WTC11 (cell line): ENCODE data around the gene FUBP3. TPM values are rescaled to one million over a fixed set of nuclear protein-coding genes. Genes with fewer than 3 reads are reported as not detected.

Experiments
- ATAC-seq: fragments of 200-7000 bp; cut with Tn5 transposase; 2 replicates; pipeline ENCODE4 v1.10.0; 2021; ENCODE audit warnings: mild to moderate bottlenecking, moderate library complexity
- CTCF ChIA-PET: fragments of 300-600 bp; sonication (Branson Sonifier 250); formaldehyde crosslinking; loops from one replicate; lab custom pipeline; 2021; ENCODE audit warnings: antibody characterized with exemption; lab: Charles Lee
- POLR2A ChIA-PET: fragments of 350-600 bp; sonication (Branson Sonifier 250); formaldehyde crosslinking; loops from one replicate; lab custom pipeline; 2021; ENCODE audit warnings: antibody characterized with exemption; lab: Charles Lee
- DNase-seq: peaks from one replicate; pipeline ENCODE4 v3.0.0; 2021; ENCODE audit warnings: low spot score
- H3K27ac Mint-ChIP-seq: 2 replicates; pipeline ENCODE4 v1.8.0; 2021; ENCODE audit warnings: mixed read lengths
- H3K27me3 Mint-ChIP-seq: 2 replicates; pipeline ENCODE4 v1.8.0; 2021; ENCODE audit warnings: low read depth, mild to moderate bottlenecking, moderate library complexity, mixed read lengths
- H3K36me3 Mint-ChIP-seq: 2 replicates; pipeline ENCODE4 v1.8.0; 2021; ENCODE audit warnings: mixed read lengths
- H3K4me1 Mint-ChIP-seq: 2 replicates; pipeline ENCODE4 v1.8.0; 2022; ENCODE audit warnings: mixed read lengths
- H3K4me3 Mint-ChIP-seq: 2 replicates; pipeline ENCODE4 v1.8.0; 2021; ENCODE audit warnings: mild to moderate bottlenecking, moderate library complexity, mixed read lengths
- H3K9me3 Mint-ChIP-seq: 2 replicates; pipeline ENCODE4 v1.8.0; 2021; ENCODE audit warnings: mixed read lengths
- ATF6 ChIP-seq: sonication (generic); formaldehyde crosslinking; IDR thresholded peaks from 2 replicates; pipeline ENCODE4 v1.8.1; 2023; ENCODE audit warnings: mild to moderate bottlenecking, missing genetic modification reagents
- ELF4 ChIP-seq: sonication (generic); formaldehyde crosslinking; IDR thresholded peaks from 2 replicates; pipeline ENCODE4 v1.8.1; 2022; ENCODE audit warnings: low read depth, mild to moderate bottlenecking, moderate library complexity, missing genetic modification reagents
- EMX1 ChIP-seq: fragments of 250-450 bp; sonication (Bioruptor Pico); IDR thresholded peaks from 2 replicates; pipeline ENCODE4 v1.8.0; 2021; ENCODE audit warnings: mild to moderate bottlenecking
- ETV6 ChIP-seq: sonication (generic); formaldehyde crosslinking; IDR thresholded peaks from 2 replicates; pipeline ENCODE4 v1.8.1; 2022; ENCODE audit warnings: mild to moderate bottlenecking, missing genetic modification reagents
- FOXP4 ChIP-seq: sonication (generic); formaldehyde crosslinking; IDR thresholded peaks from 2 replicates; pipeline ENCODE4 v1.8.0; 2022; ENCODE audit warnings: mild to moderate bottlenecking, missing genetic modification reagents
- IRF2 ChIP-seq: sonication (generic); formaldehyde crosslinking; IDR thresholded peaks from 2 replicates; pipeline ENCODE4 v1.8.0; 2022; ENCODE audit warnings: low read depth, missing genetic modification reagents, borderline replicate concordance
- NR2C2 ChIP-seq: sonication (generic); formaldehyde crosslinking; IDR thresholded peaks from 2 replicates; pipeline ENCODE4 v1.8.0; 2022; ENCODE audit warnings: mild to moderate bottlenecking, missing genetic modification reagents
- OVOL2 ChIP-seq: fragments of 250-450 bp; sonication (Bioruptor Pico); IDR thresholded peaks from 2 replicates; pipeline ENCODE4 v1.9.0; 2021; ENCODE audit warnings: mild to moderate bottlenecking, borderline replicate concordance
- PRDM15 ChIP-seq: sonication (generic); formaldehyde crosslinking; IDR thresholded peaks from 2 replicates; pipeline ENCODE4 v1.8.0; 2022; ENCODE audit warnings: missing genetic modification reagents
- SP1 ChIP-seq: sonication (generic); formaldehyde crosslinking; conservative IDR thresholded peaks from 2 replicates; pipeline ENCODE4 v1.8.1; 2022; ENCODE audit warnings: missing genetic modification reagents
- TCF7 ChIP-seq: sonication (generic); formaldehyde crosslinking; IDR thresholded peaks from 2 replicates; pipeline ENCODE4 v1.8.0; 2022; ENCODE audit warnings: mild to moderate bottlenecking, low read depth, missing genetic modification reagents, moderate library complexity
- ZMAT4 ChIP-seq: fragments of 250-450 bp; sonication (Bioruptor Pico); IDR thresholded peaks from 2 replicates; pipeline ENCODE4 v1.9.0; 2021; ENCODE audit warnings: mild to moderate bottlenecking
- ZNF121 ChIP-seq: sonication (generic); formaldehyde crosslinking; IDR thresholded peaks from 2 replicates; pipeline ENCODE4 v1.8.0; 2023; ENCODE audit warnings: missing genetic modification reagents
- ZNF263 ChIP-seq: sonication (generic); formaldehyde crosslinking; IDR thresholded peaks from 2 replicates; pipeline ENCODE4 v1.8.1; 2022; ENCODE audit warnings: low read depth, mild to moderate bottlenecking, moderate library complexity, missing genetic modification reagents
- total RNA-seq: library from RNA; stranded (reverse); gene quantifications from 3 replicates; pipeline ENCODE4 v1.2.3, GENCODE V29; 2021
- TF ChIP-seq, protein P1 (sequence below): fragments of 250-450 bp; sonication (Bioruptor Pico); IDR thresholded peaks from 2 replicates; pipeline ENCODE4 v1.9.0; 2021; ENCODE audit warnings: mild to moderate bottlenecking
- TF ChIP-seq, protein P2 (sequence below): sonication (generic); formaldehyde crosslinking; IDR thresholded peaks from 2 replicates; pipeline ENCODE4 v1.8.1; 2022; ENCODE audit warnings: low read depth, missing genetic modification reagents, borderline replicate concordance
- TF ChIP-seq, protein P3 (sequence below): sonication (generic); formaldehyde crosslinking; IDR thresholded peaks from 2 replicates; pipeline ENCODE4 v1.8.0; 2022; ENCODE audit warnings: mild to moderate bottlenecking, missing genetic modification reagents

FUBP3 gene
- total RNA-seq, 1 experiment from 2014 or later, result 83.0 TPM

DNA sequence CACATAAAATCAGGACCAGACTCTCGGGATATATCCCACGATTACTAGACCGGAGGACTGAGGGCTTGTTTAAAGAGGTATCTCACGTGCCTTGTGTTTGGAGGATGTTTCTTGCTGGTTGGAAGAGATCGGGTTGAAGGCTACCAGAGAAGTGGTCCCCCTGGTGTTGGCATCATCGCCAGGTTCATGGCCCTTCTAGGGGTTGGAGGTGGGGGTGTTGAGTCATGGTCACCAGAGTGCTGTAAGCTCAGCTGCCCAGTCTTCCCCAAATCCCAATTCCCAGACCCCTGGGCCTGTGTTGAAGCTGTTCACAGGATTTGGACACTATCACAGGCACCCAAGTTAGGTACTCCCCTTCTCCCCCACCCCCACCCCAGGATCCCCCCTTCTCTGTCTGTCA lies 55.9 kb downstream of the FUBP3 start (continued):
- TF ChIP-seq ATF6 (CRISPR knock-in tag) (no peak), TCF7 (CRISPR knock-in tag) (no peak), ETV6 (CRISPR knock-in tag) (no peak), ELF4 (CRISPR knock-in tag) (no peak), ZMAT4 (CRISPR knock-in tag) (no peak), OVOL2 (CRISPR knock-in tag) (no peak), ZNF121 (CRISPR knock-in tag) (no peak), SP1 (CRISPR knock-in tag) (no peak), IRF2 (no peak)
- TF ChIP-seq, protein P1, sequence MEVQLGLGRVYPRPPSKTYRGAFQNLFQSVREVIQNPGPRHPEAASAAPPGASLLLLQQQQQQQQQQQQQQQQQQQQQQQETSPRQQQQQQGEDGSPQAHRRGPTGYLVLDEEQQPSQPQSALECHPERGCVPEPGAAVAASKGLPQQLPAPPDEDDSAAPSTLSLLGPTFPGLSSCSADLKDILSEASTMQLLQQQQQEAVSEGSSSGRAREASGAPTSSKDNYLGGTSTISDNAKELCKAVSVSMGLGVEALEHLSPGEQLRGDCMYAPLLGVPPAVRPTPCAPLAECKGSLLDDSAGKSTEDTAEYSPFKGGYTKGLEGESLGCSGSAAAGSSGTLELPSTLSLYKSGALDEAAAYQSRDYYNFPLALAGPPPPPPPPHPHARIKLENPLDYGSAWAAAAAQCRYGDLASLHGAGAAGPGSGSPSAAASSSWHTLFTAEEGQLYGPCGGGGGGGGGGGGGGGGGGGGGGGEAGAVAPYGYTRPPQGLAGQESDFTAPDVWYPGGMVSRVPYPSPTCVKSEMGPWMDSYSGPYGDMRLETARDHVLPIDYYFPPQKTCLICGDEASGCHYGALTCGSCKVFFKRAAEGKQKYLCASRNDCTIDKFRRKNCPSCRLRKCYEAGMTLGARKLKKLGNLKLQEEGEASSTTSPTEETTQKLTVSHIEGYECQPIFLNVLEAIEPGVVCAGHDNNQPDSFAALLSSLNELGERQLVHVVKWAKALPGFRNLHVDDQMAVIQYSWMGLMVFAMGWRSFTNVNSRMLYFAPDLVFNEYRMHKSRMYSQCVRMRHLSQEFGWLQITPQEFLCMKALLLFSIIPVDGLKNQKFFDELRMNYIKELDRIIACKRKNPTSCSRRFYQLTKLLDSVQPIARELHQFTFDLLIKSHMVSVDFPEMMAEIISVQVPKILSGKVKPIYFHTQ (CRISPR knock-in tag), result no peak
- TF ChIP-seq, protein P2, sequence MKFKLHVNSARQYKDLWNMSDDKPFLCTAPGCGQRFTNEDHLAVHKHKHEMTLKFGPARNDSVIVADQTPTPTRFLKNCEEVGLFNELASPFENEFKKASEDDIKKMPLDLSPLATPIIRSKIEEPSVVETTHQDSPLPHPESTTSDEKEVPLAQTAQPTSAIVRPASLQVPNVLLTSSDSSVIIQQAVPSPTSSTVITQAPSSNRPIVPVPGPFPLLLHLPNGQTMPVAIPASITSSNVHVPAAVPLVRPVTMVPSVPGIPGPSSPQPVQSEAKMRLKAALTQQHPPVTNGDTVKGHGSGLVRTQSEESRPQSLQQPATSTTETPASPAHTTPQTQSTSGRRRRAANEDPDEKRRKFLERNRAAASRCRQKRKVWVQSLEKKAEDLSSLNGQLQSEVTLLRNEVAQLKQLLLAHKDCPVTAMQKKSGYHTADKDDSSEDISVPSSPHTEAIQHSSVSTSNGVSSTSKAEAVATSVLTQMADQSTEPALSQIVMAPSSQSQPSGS (CRISPR knock-in tag), result no peak

GRCh38 chr9:130635721-130636647 lies 56.6 kb downstream of the FUBP3 start:
- TF ChIP-seq PRDM15 (CRISPR knock-in tag) (no peak), ZNF263 (CRISPR knock-in tag) (no peak), EMX1 (CRISPR knock-in tag) (no peak), FOXP4 (CRISPR knock-in tag) (no peak), NR2C2 (no peak)
- TF ChIP-seq, protein P3, sequence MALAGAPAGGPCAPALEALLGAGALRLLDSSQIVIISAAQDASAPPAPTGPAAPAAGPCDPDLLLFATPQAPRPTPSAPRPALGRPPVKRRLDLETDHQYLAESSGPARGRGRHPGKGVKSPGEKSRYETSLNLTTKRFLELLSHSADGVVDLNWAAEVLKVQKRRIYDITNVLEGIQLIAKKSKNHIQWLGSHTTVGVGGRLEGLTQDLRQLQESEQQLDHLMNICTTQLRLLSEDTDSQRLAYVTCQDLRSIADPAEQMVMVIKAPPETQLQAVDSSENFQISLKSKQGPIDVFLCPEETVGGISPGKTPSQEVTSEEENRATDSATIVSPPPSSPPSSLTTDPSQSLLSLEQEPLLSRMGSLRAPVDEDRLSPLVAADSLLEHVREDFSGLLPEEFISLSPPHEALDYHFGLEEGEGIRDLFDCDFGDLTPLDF (CRISPR knock-in tag), result no peak
- peaks cover 29% of the 10 kb centered on the region for H3K36me3 Mint-ChIP-seq

More at GRCh38 chr9:130635721-130636647, 56.6 kb downstream of the FUBP3 start:
- POLR2A ChIA-PET, result no interaction called here
- Mint-ChIP-seq H3K9me3 (no peaks in the 10 kb centered on the region), H3K27ac (no peak overlapping the region), H3K4me1 (peaks cover 15% of the 10 kb centered on the region), H3K4me3 (no peak overlapping the region), H3K27me3 (no peaks in the 10 kb centered on the region)
- DNase-seq, result no peak
- CTCF ChIA-PET, result interaction anchor here (0.6 kb wide), 3 partner anchors 48 to 399 kb away, joined by 3 to 4 read pairs (median 4); no protein-coding TSS in a partner anchor
- no peak for ATAC-seq
